K562 (cell line): ENCODE measurements around the gene ATXN2L. TPM values are rescaled to one million over a fixed set of nuclear protein-coding genes. Genes with fewer than 3 reads are reported as not detected.

Source experiments
- CBFA2T3 ChIP-seq: fragments of 450-650 bp; IDR thresholded peaks from 2 replicates; pipeline ENCODE4 v1.6.1; 2017
- ETV5 ChIP-seq: sonication (generic); formaldehyde crosslinking; IDR thresholded peaks from 2 replicates; pipeline ENCODE4 v1.4.0; 2020; ENCODE audit warnings: low read depth, mild to moderate bottlenecking, missing genetic modification reagents
- GTF2F1 ChIP-seq: IDR thresholded peaks from 2 replicates; pipeline ENCODE4 v1.6.1; 2011; ENCODE audit warnings: low read depth, low read length, improper control_type of control experiment
- HSF4 ChIP-seq: fragments of 250-450 bp; sonication (Bioruptor Pico); IDR thresholded peaks from 2 replicates; pipeline ENCODE4 v2.1.2; 2022; ENCODE audit warnings: mild to moderate bottlenecking, moderate library complexity, borderline replicate concordance
- MAFG ChIP-seq: fragments of 450-650 bp; conservative IDR thresholded peaks from 2 replicates; pipeline ENCODE4 v1.6.1; 2016; ENCODE audit warnings: missing genetic modification characterization, missing compliant biosample characterization
- MTF1 ChIP-seq: fragments of 250-450 bp; sonication (Bioruptor Pico); IDR thresholded peaks from 2 replicates; pipeline ENCODE4 v1.9.0; 2021; ENCODE audit warnings: moderate library complexity, mild to moderate bottlenecking, inconsistent platforms, borderline replicate concordance
- MYNN ChIP-seq, 2 experiments: sonication (generic); formaldehyde crosslinking in 1 of 2; IDR thresholded peaks; 2 replicates each; pipeline versions ENCODE4 v1.5.0 to v1.6.1; 2016 to 2020; ENCODE audit warnings: antibody characterized with exemption in 1 of 2, missing genetic modification reagents in 1 of 2
- PHB ChIP-seq: fragments of 250-450 bp; sonication (Bioruptor Pico); IDR thresholded peaks from 2 replicates; pipeline ENCODE4 v1.5.0; 2021
- PPARD ChIP-seq: fragments of 250-450 bp; sonication (Bioruptor Pico); IDR thresholded peaks from 2 replicates; pipeline ENCODE4 v1.8.0; 2022; ENCODE audit warnings: inconsistent platforms, mild to moderate bottlenecking, moderate library complexity
- RFX1 ChIP-seq: fragments of 450-650 bp; IDR thresholded peaks from 2 replicates; pipeline ENCODE4 v1.6.1; 2016; ENCODE audit warnings: mild to moderate bottlenecking, moderate library complexity
- U2AF1 ChIP-seq: fragments of 200-400 bp; formaldehyde crosslinking; optimal IDR thresholded peaks from 2 replicates; pipeline ENCODE3; 2017; ENCODE audit warnings: mild to moderate bottlenecking, low read depth, low read length, moderate library complexity
- ZNF561 ChIP-seq: fragments of 450-650 bp; formaldehyde crosslinking; conservative IDR thresholded peaks from 2 replicates; pipeline ENCODE4 v1.4.0; 2020; ENCODE audit warnings: mild to moderate bottlenecking, moderate library complexity
- polyA plus RNA-seq, 8 experiments: library from polyadenylated mRNA; depleted of rRNA in 4 of 8; stranded (reverse) in 5 of 8; unstranded in 3 of 8; fragments of >200 nt; fragmentation: Nextera tagmentation in 2 of 8; fragmentation: Illumina TruSeq in 1 of 8; extraction: Ambion mirVana in 2 of 8; extraction: Trizol in 1 of 8; gene quantifications; 2 replicates each; pipeline versions ENCODE4 v1.2.1 to v1.2.3, GENCODE V29; 2011 to 2014; ENCODE audit warnings: inconsistent platforms in 1 of 8, missing spikeins in 1 of 8
- total RNA-seq, 7 experiments: library from RNA; depleted of rRNA in 6 of 7; stranded (reverse); fragments of >200 nt in 6 of 7; fragmentation: Illumina TruSeq in 2 of 7; extraction: Trizol in 2 of 7; gene quantifications; 2 replicates each; pipeline versions ENCODE4 v1.2.1 to v1.2.3, GENCODE V29; 2011 to 2021; ENCODE audit warnings: low replicate concordance in 1 of 7
- TF ChIP-seq, protein P1 (sequence below): fragments of 250-450 bp; sonication (Bioruptor Pico); IDR thresholded peaks from 2 replicates; pipeline ENCODE4 v1.4.0; 2020
- TF ChIP-seq, protein P2 (sequence below): sonication (generic); formaldehyde crosslinking; IDR thresholded peaks from 2 replicates; pipeline ENCODE4 v1.8.0; 2023; ENCODE audit warnings: mild to moderate bottlenecking, missing genetic modification reagents
- TF ChIP-seq, protein P3 (sequence below): IDR thresholded peaks from 3 replicates; pipeline ENCODE4 v1.6.1; 2011; ENCODE audit warnings: borderline replicate concordance, mild to moderate bottlenecking; ENCODE audit not compliant: insufficient read length, insufficient read depth
- TF ChIP-seq, protein P4 (sequence below): fragments of 250-450 bp; sonication (Bioruptor Pico); IDR thresholded peaks from 2 replicates; pipeline ENCODE4 v1.5.0; 2021

The ATXN2L gene
- total and polyA plus RNA-seq, 9 of the 15 experiments (the other 6 are each of a cell fraction or from before 2014, with no cell fraction given) = 3.8 to 280 (median 37.2) TPM

DNA sequence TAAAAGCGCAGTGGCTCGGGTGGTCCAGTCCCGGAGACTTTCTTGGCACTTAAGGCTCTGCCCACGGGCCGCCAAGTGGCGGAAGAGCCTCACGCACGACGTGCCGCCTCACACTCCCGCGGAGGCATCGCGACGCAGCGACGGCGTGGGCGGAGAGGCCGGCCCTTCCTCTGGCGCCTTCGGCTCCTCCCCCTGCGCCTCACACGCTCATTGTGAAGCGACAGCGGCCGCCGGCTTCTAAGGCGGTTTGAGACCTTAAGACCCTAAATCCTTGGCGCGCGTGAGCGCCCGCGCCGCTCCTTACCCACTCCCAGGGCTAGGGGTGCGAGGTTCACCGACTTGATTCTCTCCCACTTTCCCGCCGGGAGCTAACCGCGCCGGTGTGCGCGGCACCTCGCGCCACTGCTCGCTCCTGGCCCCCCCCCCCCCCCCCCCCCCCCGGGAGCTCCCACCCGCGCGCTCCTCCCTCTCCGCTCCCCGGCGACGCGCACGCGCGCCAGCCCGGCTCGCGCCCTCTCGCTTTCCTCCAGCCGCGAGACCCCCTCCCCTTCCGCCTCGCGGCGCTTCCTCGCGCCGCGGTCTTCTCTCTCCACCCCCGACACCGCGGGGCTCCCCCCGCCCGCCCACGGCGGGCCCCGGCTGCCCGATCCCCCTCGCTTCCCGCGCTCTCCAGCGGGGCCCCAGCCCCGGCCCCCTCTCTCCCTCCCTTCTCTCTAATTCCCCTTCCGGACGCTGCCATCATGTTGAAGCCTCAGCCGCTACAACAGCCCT lies at the start of gene ATXN2L (continued):
- TF ChIP-seq HSF4 (CRISPR knock-in tag) (no peak), CBFA2T3 (0 out of 2 replicates have a peak, but pooled peaks have one; percentile 10), MYNN (IDR thresholded peaks at IDR 0.05) (peak; percentile 77; the same call in 1 of the 2 replicates), MYNN (CRISPR knock-in tag; IDR thresholded peaks at IDR 0.05) (no peak), GTF2F1 (no peak), ZNF561 (CRISPR knock-in tag) (0 out of 2 replicates have a peak, but pooled peaks have one; percentile 52), PPARD (CRISPR knock-in tag) (no peak), PHB (CRISPR knock-in tag) (0 out of 2 replicates have a peak, but pooled peaks have one; percentile 55), ETV5 (CRISPR knock-in tag) (no peak), RFX1 (no peak), U2AF1 (no peak), MTF1 (CRISPR knock-in tag) (no peak), MAFG (no peak)
- TF ChIP-seq, protein P1, sequence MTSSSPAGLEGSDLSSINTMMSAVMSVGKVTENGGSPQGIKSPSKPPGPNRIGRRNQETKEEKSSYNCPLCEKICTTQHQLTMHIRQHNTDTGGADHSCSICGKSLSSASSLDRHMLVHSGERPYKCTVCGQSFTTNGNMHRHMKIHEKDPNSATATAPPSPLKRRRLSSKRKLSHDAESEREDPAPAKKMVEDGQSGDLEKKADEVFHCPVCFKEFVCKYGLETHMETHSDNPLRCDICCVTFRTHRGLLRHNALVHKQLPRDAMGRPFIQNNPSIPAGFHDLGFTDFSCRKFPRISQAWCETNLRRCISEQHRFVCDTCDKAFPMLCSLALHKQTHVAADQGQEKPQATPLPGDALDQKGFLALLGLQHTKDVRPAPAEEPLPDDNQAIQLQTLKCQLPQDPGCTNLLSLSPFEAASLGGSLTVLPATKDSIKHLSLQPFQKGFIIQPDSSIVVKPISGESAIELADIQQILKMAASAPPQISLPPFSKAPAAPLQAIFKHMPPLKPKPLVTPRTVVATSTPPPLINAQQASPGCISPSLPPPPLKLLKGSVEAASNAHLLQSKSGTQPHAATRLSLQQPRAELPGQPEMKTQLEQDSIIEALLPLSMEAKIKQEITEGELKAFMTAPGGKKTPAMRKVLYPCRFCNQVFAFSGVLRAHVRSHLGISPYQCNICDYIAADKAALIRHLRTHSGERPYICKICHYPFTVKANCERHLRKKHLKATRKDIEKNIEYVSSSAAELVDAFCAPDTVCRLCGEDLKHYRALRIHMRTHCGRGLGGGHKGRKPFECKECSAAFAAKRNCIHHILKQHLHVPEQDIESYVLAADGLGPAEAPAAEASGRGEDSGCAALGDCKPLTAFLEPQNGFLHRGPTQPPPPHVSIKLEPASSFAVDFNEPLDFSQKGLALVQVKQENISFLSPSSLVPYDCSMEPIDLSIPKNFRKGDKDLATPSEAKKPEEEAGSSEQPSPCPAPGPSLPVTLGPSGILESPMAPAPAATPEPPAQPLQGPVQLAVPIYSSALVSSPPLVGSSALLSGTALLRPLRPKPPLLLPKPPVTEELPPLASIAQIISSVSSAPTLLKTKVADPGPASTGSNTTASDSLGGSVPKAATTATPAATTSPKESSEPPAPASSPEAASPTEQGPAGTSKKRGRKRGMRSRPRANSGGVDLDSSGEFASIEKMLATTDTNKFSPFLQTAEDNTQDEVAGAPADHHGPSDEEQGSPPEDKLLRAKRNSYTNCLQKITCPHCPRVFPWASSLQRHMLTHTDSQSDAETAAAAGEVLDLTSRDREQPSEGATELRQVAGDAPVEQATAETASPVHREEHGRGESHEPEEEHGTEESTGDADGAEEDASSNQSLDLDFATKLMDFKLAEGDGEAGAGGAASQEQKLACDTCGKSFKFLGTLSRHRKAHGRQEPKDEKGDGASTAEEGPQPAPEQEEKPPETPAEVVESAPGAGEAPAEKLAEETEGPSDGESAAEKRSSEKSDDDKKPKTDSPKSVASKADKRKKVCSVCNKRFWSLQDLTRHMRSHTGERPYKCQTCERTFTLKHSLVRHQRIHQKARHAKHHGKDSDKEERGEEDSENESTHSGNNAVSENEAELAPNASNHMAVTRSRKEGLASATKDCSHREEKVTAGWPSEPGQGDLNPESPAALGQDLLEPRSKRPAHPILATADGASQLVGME (CRISPR knock-in tag) = no peak
- TF ChIP-seq, protein P2, sequence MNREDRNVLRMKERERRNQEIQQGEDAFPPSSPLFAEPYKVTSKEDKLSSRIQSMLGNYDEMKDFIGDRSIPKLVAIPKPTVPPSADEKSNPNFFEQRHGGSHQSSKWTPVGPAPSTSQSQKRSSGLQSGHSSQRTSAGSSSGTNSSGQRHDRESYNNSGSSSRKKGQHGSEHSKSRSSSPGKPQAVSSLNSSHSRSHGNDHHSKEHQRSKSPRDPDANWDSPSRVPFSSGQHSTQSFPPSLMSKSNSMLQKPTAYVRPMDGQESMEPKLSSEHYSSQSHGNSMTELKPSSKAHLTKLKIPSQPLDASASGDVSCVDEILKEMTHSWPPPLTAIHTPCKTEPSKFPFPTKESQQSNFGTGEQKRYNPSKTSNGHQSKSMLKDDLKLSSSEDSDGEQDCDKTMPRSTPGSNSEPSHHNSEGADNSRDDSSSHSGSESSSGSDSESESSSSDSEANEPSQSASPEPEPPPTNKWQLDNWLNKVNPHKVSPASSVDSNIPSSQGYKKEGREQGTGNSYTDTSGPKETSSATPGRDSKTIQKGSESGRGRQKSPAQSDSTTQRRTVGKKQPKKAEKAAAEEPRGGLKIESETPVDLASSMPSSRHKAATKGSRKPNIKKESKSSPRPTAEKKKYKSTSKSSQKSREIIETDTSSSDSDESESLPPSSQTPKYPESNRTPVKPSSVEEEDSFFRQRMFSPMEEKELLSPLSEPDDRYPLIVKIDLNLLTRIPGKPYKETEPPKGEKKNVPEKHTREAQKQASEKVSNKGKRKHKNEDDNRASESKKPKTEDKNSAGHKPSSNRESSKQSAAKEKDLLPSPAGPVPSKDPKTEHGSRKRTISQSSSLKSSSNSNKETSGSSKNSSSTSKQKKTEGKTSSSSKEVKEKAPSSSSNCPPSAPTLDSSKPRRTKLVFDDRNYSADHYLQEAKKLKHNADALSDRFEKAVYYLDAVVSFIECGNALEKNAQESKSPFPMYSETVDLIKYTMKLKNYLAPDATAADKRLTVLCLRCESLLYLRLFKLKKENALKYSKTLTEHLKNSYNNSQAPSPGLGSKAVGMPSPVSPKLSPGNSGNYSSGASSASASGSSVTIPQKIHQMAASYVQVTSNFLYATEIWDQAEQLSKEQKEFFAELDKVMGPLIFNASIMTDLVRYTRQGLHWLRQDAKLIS (CRISPR knock-in tag) = peak; percentile 51
- TF ChIP-seq, protein P3, sequence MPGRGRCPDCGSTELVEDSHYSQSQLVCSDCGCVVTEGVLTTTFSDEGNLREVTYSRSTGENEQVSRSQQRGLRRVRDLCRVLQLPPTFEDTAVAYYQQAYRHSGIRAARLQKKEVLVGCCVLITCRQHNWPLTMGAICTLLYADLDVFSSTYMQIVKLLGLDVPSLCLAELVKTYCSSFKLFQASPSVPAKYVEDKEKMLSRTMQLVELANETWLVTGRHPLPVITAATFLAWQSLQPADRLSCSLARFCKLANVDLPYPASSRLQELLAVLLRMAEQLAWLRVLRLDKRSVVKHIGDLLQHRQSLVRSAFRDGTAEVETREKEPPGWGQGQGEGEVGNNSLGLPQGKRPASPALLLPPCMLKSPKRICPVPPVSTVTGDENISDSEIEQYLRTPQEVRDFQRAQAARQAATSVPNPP = no peak
- TF ChIP-seq, protein P4, sequence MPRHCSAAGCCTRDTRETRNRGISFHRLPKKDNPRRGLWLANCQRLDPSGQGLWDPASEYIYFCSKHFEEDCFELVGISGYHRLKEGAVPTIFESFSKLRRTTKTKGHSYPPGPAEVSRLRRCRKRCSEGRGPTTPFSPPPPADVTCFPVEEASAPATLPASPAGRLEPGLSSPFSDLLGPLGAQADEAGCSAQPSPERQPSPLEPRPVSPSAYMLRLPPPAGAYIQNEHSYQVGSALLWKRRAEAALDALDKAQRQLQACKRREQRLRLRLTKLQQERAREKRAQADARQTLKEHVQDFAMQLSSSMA = 0 out of 2 replicates have a peak, but pooled peaks have one; percentile 76
